ENCODE measurements around the gene ASB9. TPM values are rescaled to one million over a fixed set of nuclear protein-coding genes. Genes with fewer than 3 reads are reported as not detected.

The ASB9 gene
- total RNA-seq, 2 donors from 2014 or later, result 0.20 to 0.46 TPM

DNA sequence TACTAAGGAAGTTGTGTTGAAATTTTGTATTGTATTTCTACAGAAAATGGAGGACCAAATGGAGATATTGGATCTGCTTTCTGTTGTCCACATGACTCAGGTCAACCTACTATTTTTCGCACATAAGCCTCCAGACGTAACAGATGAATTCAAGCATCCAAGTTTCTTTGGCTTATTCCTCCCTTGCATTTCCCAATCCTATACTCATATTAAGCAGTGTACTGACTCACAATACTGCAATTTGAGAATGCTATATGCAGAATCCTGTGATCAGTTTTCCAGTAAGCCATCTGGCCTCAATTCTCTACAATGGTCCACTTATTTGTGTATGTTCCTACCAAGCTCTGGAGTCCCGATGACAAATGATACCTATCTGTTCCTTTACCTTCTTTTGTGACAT is 75.7 kb downstream of the ASB9 start:
- DNase-seq, result no peak
- Mint-ChIP-seq H3K4me1 (no peaks in the 10 kb centered on the region), H3K27me3 (ENCODE audit: insufficient read depth) (peaks cover 4% of the 10 kb centered on the region), H3K27ac (no peak overlapping the region), H3K9me3 (peaks cover 32% of the 10 kb centered on the region), H3K36me3 (ENCODE audit: low read depth) (no peaks in the 10 kb centered on the region), H3K4me3 (no peak overlapping the region)
- Histone ChIP-seq H3K9ac (ENCODE audit: extremely low read depth, low read length, poor library complexity, severe bottlenecking) (no peak overlapping the region), H3K27ac (ENCODE audit: low read depth, low read length) (no peak overlapping the region), H3K9me3 (ENCODE audit: control insufficient read depth, low read length) (no peaks in the 10 kb centered on the region), H3K4me1 (ENCODE audit: control insufficient read depth, insufficient read depth, low read length) (no peaks in the 10 kb centered on the region), H3K4me3 (ENCODE audit: low read length) (no peak overlapping the region), H3K27me3 (ENCODE audit: control insufficient read depth, insufficient read depth, low read length, poor library complexity, severe bottlenecking) (no peaks in the 10 kb centered on the region), H3K36me3 (ENCODE audit: control insufficient read depth, insufficient read depth, low read length) (no peaks in the 10 kb centered on the region)
- TF ChIP-seq, protein P1, sequence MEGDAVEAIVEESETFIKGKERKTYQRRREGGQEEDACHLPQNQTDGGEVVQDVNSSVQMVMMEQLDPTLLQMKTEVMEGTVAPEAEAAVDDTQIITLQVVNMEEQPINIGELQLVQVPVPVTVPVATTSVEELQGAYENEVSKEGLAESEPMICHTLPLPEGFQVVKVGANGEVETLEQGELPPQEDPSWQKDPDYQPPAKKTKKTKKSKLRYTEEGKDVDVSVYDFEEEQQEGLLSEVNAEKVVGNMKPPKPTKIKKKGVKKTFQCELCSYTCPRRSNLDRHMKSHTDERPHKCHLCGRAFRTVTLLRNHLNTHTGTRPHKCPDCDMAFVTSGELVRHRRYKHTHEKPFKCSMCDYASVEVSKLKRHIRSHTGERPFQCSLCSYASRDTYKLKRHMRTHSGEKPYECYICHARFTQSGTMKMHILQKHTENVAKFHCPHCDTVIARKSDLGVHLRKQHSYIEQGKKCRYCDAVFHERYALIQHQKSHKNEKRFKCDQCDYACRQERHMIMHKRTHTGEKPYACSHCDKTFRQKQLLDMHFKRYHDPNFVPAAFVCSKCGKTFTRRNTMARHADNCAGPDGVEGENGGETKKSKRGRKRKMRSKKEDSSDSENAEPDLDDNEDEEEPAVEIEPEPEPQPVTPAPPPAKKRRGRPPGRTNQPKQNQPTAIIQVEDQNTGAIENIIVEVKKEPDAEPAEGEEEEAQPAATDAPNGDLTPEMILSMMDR (conservative IDR thresholded peaks at IDR 0.05), result no peak
- 92% methylated on average over 2 of the region's 3 CpGs; no CpG with 5 or more reads in 1 of the 2 experiments for WGBS, 2 experiments (ENCODE audit: insufficient coverage in 1 of 2, insufficient read length in 1 of 2)

Other genes with a start within 250 kb of the ASB9 start
- not detected for gene ASB11, start 45.6 kb upstream of the ASB9 start, total RNA-seq
- 10 to 100 TPM; 12.6 to 21.6 TPM for gene PIGA, start 65.4 kb upstream of the ASB9 start, total RNA-seq
- under 1 TPM; 0.27 to 0.42 TPM for gene VEGFD, start 114.3 kb upstream of the ASB9 start, total RNA-seq
- 10 to 100 TPM; 21.0 to 34.2 TPM for gene PIR, start 223.2 kb upstream of the ASB9 start, total RNA-seq
- not detected for gene BMX, start 230.7 kb upstream of the ASB9 start, total RNA-seq